ENCODE data around the gene MLH1. TPM values are rescaled to one million over a fixed set of nuclear protein-coding genes. Genes with fewer than 3 reads are reported as not detected.

The MLH1 gene
- total RNA-seq, 2 experiments from 2014 or later = 94.2 to 102 TPM

GRCh38 chr3:37014620-37015019 is 21.3 kb downstream of the MLH1 start:
- H2AFZ ChIP-seq (ENCODE audit: low read length) = no peak overlapping the region
- TF ChIP-seq EZH2phosphoT487 (IDR thresholded peaks at IDR 0.05; ENCODE audit: borderline replicate concordance, low read depth, low read length) (no peak), CTCF (conservative IDR thresholded peaks at IDR 0.05; ENCODE audit: low read length) (no peak)
- CTCF ChIA-PET (ENCODE audit: unreplicated experiment) = no interaction called here
- no peak for DNase-seq (ENCODE audit: low spot score)
- TSS peak; percentile 24 for BruUV-seq (replicated peaks)
- H4K20me1 ChIP-seq (ENCODE audit: insufficient read depth, low read length) = peaks cover 3% of the 10 kb centered on the region; the same call in 1 of the 2 replicates
- no peaks in the 10 kb centered on the region for H3K4me1 ChIP-seq (ENCODE audit: insufficient read depth, low read length, poor library complexity, severe bottlenecking)
- intact Hi-C loops (cut with micrococcal nuclease; ENCODE audit: unreplicated experiment) = no loop called here
- no peak overlapping the region for H3K4me2 ChIP-seq (ENCODE audit: low read length)
- no peaks in the 10 kb centered on the region for H3K9me3 ChIP-seq (ENCODE audit: low read length)
- no peaks in the 10 kb centered on the region for H3K79me2 ChIP-seq (ENCODE audit: insufficient read depth, low read depth, low read length)
- no peaks in the 10 kb centered on the region for H3K9me2 ChIP-seq (ENCODE audit: insufficient read depth, low read length)
- no peak overlapping the region for H3K27ac ChIP-seq (ENCODE audit: low read depth, low read length, poor library complexity, severe bottlenecking)
- H3K36me3 ChIP-seq (ENCODE audit: insufficient read depth, low read length) = peaks cover 89% of the 10 kb centered on the region
- POLR2A ChIA-PET = interaction anchor here (1.2 kb wide), 1 partner anchor 10 kb away, joined by 6 read pairs; no protein-coding TSS in a partner anchor
- no peak overlapping the region for H3K4me3 ChIP-seq (ENCODE audit: low read depth, low read length, poor library complexity, severe bottlenecking)

- ChIA-PET POLR2A (interaction anchor here (1.2 kb wide), 2 partner anchors 9 to 14 kb away, joined by 6 read pairs; no protein-coding TSS in a partner anchor), CTCF (ENCODE audit: unreplicated experiment) (interaction anchor here (1.2 kb wide), 1 partner anchor 9 kb away, joined by 3 read pairs; no protein-coding TSS in a partner anchor)
- TF ChIP-seq EZH2phosphoT487 (IDR thresholded peaks at IDR 0.05; ENCODE audit: borderline replicate concordance, low read depth, low read length) = no peak
- TF ChIP-seq CTCF (conservative IDR thresholded peaks at IDR 0.05; ENCODE audit: low read length) = no peak
These were observed 22.3 kb downstream of the MLH1 start for GRCh38 chr3:37015642-37016041.

GRCh38 chr3:37016903-37017302 is 23.6 kb downstream of the MLH1 start:
- H4K20me1 ChIP-seq (ENCODE audit: insufficient read depth, low read length) = peaks cover 3% of the 10 kb centered on the region; the same call in 1 of the 2 replicates
- TF ChIP-seq EZH2phosphoT487 (IDR thresholded peaks at IDR 0.05; ENCODE audit: borderline replicate concordance, low read depth, low read length) (no peak), CTCF (conservative IDR thresholded peaks at IDR 0.05; ENCODE audit: low read length) (no peak)
- intact Hi-C loops (cut with micrococcal nuclease; ENCODE audit: unreplicated experiment) = no loop called here
- no peak for DNase-seq (ENCODE audit: low spot score)
- H3K79me2 ChIP-seq (ENCODE audit: insufficient read depth, low read depth, low read length) = no peaks in the 10 kb centered on the region
- no TSS peak for BruUV-seq (replicated peaks)
- H3K9me3 ChIP-seq (ENCODE audit: low read length) = no peaks in the 10 kb centered on the region
- no peak overlapping the region for H3K4me2 ChIP-seq (ENCODE audit: low read length)
- peaks cover 96% of the 10 kb centered on the region for H3K36me3 ChIP-seq (ENCODE audit: insufficient read depth, low read length)
- H3K4me3 ChIP-seq (ENCODE audit: low read depth, low read length, poor library complexity, severe bottlenecking) = no peak overlapping the region
- no peak overlapping the region for H3K27ac ChIP-seq (ENCODE audit: low read depth, low read length, poor library complexity, severe bottlenecking)
- H3K9me2 ChIP-seq (ENCODE audit: insufficient read depth, low read length) = no peaks in the 10 kb centered on the region
- ChIA-PET POLR2A (no interaction called here), CTCF (ENCODE audit: unreplicated experiment) (no interaction called here)
- no peak overlapping the region for H2AFZ ChIP-seq (ENCODE audit: low read length)
- H3K4me1 ChIP-seq (ENCODE audit: insufficient read depth, low read length, poor library complexity, severe bottlenecking) = no peaks in the 10 kb centered on the region

More at GRCh38 chr3:37015642-37016041, 22.3 kb downstream of the MLH1 start:
- no peak overlapping the region for H3K4me2 ChIP-seq (ENCODE audit: low read length)
- H3K9me3 ChIP-seq (ENCODE audit: low read length) = no peaks in the 10 kb centered on the region
- H3K4me3 ChIP-seq (ENCODE audit: low read depth, low read length, poor library complexity, severe bottlenecking) = no peak overlapping the region
- H2AFZ ChIP-seq (ENCODE audit: low read length) = no peak overlapping the region
- H3K9me2 ChIP-seq (ENCODE audit: insufficient read depth, low read length) = no peaks in the 10 kb centered on the region
- intact Hi-C loops (cut with micrococcal nuclease; ENCODE audit: unreplicated experiment) = no loop called here
- peaks cover 93% of the 10 kb centered on the region for H3K36me3 ChIP-seq (ENCODE audit: insufficient read depth, low read length)
- peaks cover 3% of the 10 kb centered on the region; the same call in 1 of the 2 replicates for H4K20me1 ChIP-seq (ENCODE audit: insufficient read depth, low read length)
- no peaks in the 10 kb centered on the region for H3K79me2 ChIP-seq (ENCODE audit: insufficient read depth, low read depth, low read length)
- DNase-seq (ENCODE audit: low spot score) = no peak
- no peaks in the 10 kb centered on the region for H3K4me1 ChIP-seq (ENCODE audit: insufficient read depth, low read length, poor library complexity, severe bottlenecking)
- BruUV-seq (replicated peaks) = no TSS peak
- no peak overlapping the region for H3K27ac ChIP-seq (ENCODE audit: low read depth, low read length, poor library complexity, severe bottlenecking)
